ENCODE results near the gene MYH1. TPM values are rescaled to one million over a fixed set of nuclear protein-coding genes. Genes with fewer than 3 reads are reported as not detected.

Gene MYH1
- total and polyA plus RNA-seq, 9 of the 15 experiments (the other 6 are each of a cell fraction or from before 2014, with no cell fraction given) = not detected

- no peak overlapping the region for H3K4me2 ChIP-seq (ENCODE audit: insufficient read depth, low read length)
- in situ Hi-C loops (cut with MboI) = no loop called here
- CTCF ChIA-PET (ENCODE audit: low intra/inter-chr PET ratio) = no interaction called here
Measured at GRCh38 chr17:10471858-10472257, 46.5 kb downstream of the MYH1 start.

GRCh38 chr17:10469459-10469858 is 48.9 kb downstream of the MYH1 start, which contains the start of gene MYH4:
TSS of gene MYH4 (minus strand) at chr17:10469559. CDS start at chr17:10466745, 2,814 bp downstream.
- DNase-seq (ENCODE audit: extremely low read depth in 1 of 4, low spot score in 3 of 4) (no peak), ATAC-seq (no peak), FAIRE-seq (no peak)
- intact Hi-C loops (cut with micrococcal nuclease) (no loop called here), in situ Hi-C loops (cut with MboI) (no loop called here)
- ChIA-PET CTCF (ENCODE audit: low intra/inter-chr PET ratio) (no interaction called here), POLR2A (no interaction called here)
- no peaks in the 10 kb centered on the region for H3K79me2 ChIP-seq (ENCODE audit: control insufficient read depth, insufficient read depth, low read length)
- TF ChIP-seq MLX (CRISPR knock-in tag; conservative IDR thresholded peaks at IDR 0.05) (no peak), ADNP (tag; IDR thresholded peaks at IDR 0.05) (no peak), EP400 (IDR thresholded peaks at IDR 0.05) (no peak), HCFC1 (IDR thresholded peaks at IDR 0.05; ENCODE audit: low read depth, low read length) (no peak), ETS1 (conservative IDR thresholded peaks at IDR 0.05; ENCODE audit: control insufficient read depth, low read depth, low read length) (no peak), SIRT6 (IDR thresholded peaks at IDR 0.05; ENCODE audit: low read depth, low read length) (no peak), SMAD3 (CRISPR knock-in tag; conservative IDR thresholded peaks at IDR 0.05) (no peak), HDGF (IDR thresholded peaks at IDR 0.05) (no peak), HNRNPH1 (optimal IDR thresholded peaks at IDR 0.05; ENCODE audit: low read depth, low read length) (no peak), FIP1L1 (IDR thresholded peaks at IDR 0.05; ENCODE audit: low read depth, low read length, poor library complexity, severe bottlenecking) (no peak), ZKSCAN3 (CRISPR knock-in tag; IDR thresholded peaks at IDR 0.05) (no peak), PRPF4 (IDR thresholded peaks at IDR 0.05; ENCODE audit: insufficient read depth, low read depth, low read length, poor library complexity, severe bottlenecking) (no peak), NR1H2 (CRISPR knock-in tag; IDR thresholded peaks at IDR 0.05) (no peak), HNRNPUL1 (IDR thresholded peaks at IDR 0.05; ENCODE audit: low read length) (no peak), MTA2 (IDR thresholded peaks at IDR 0.05; ENCODE audit: low read depth) (no peak)
- no peaks in the 10 kb centered on the region for H3K9me1 ChIP-seq (ENCODE audit: control insufficient read depth, insufficient read depth, low read length)
- no peaks in the 10 kb centered on the region for H3K36me3 ChIP-seq (ENCODE audit: control insufficient read depth, insufficient read depth, low read length)
- H2AFZ ChIP-seq (ENCODE audit: low read depth, low read length) = no peak within 1 kb of the TSS
- no peak within 1 kb of the TSS for H3K4me3 ChIP-seq
- H3K4me1 ChIP-seq (replicated peaks in 1 of 2; ENCODE audit: control insufficient read depth in 2 of 2, insufficient read depth in 2 of 2, low read length in 2 of 2) = no peaks in the 10 kb centered on the region
- 0% methylated on average over 1 of the region's 1 CpG for WGBS (ENCODE audit: insufficient coverage, low coverage, missing lambda C conversion rate)
- H3K27ac ChIP-seq (ENCODE audit: extremely low read depth, low read depth, low read length) = no peak within 1 kb of the TSS
- H3K9me3 ChIP-seq (replicated peaks; ENCODE audit: control insufficient read depth, insufficient read depth, low read depth, low read length) = no peaks in the 10 kb centered on the region
- no peaks in the 10 kb centered on the region for H3K27me3 ChIP-seq (ENCODE audit: control insufficient read depth in 2 of 2, insufficient read depth in 2 of 2, low read length in 2 of 2)
- H3K4me2 ChIP-seq (ENCODE audit: insufficient read depth, low read length) = no peak within 1 kb of the TSS
- no peaks in the 10 kb centered on the region for H4K20me1 ChIP-seq (replicated peaks; ENCODE audit: control insufficient read depth, insufficient read depth, low read length)
- no peak within 1 kb of the TSS for H3K9ac ChIP-seq (ENCODE audit: insufficient read depth in 1 of 2, low read depth in 2 of 2, low read length in 2 of 2)
- BruUV-seq (replicated peaks) = no TSS peak

More at GRCh38 chr17:10471858-10472257, 46.5 kb downstream of the MYH1 start:
- WGBS (ENCODE audit: insufficient coverage, low coverage, missing lambda C conversion rate) = 7% methylated on average over 1 of the region's 1 CpG
- no peak overlapping the region for H3K4me3 ChIP-seq
- H4K20me1 ChIP-seq (replicated peaks; ENCODE audit: control insufficient read depth, insufficient read depth, low read length) = no peaks in the 10 kb centered on the region
- no peak for DNase-seq (ENCODE audit: extremely low read depth in 1 of 4, low spot score in 3 of 4)
- H3K9ac ChIP-seq (ENCODE audit: insufficient read depth in 1 of 2, low read depth in 2 of 2, low read length in 2 of 2) = no peak overlapping the region
- no TSS peak for BruUV-seq (replicated peaks)
- H3K27me3 ChIP-seq (ENCODE audit: control insufficient read depth in 2 of 2, insufficient read depth in 2 of 2, low read length in 2 of 2) = no peaks in the 10 kb centered on the region
- no peak overlapping the region for H2AFZ ChIP-seq (ENCODE audit: low read depth, low read length)
- H3K27ac ChIP-seq (ENCODE audit: extremely low read depth, low read depth, low read length) = no peak overlapping the region
- no peaks in the 10 kb centered on the region for H3K9me1 ChIP-seq (ENCODE audit: control insufficient read depth, insufficient read depth, low read length)
- H3K9me3 ChIP-seq (replicated peaks; ENCODE audit: control insufficient read depth, insufficient read depth, low read depth, low read length) = no peaks in the 10 kb centered on the region
- TF ChIP-seq CEBPG (CRISPR knock-in tag; IDR thresholded peaks at IDR 0.05) (no peak), CEBPG (tag; conservative IDR thresholded peaks at IDR 0.05 in 1 of 2, IDR thresholded peaks at IDR 0.05 in 1 of 2) (peak in 1 of 2 experiments; percentile 45; a peak in 1 of 4 replicates), SAFB (IDR thresholded peaks at IDR 0.05; ENCODE audit: borderline replicate concordance, low read depth, low read length) (no peak)
- ATAC-seq = no peak
- H3K4me1 ChIP-seq (replicated peaks in 1 of 2; ENCODE audit: control insufficient read depth in 2 of 2, insufficient read depth in 2 of 2, low read length in 2 of 2) = no peaks in the 10 kb centered on the region
- no peaks in the 10 kb centered on the region for H3K36me3 ChIP-seq (ENCODE audit: control insufficient read depth, insufficient read depth, low read length)
- intact Hi-C loops (cut with micrococcal nuclease) = no loop called here
- no peak for FAIRE-seq
- POLR2A ChIA-PET = no interaction called here
- no peaks in the 10 kb centered on the region for H3K79me2 ChIP-seq (ENCODE audit: control insufficient read depth, insufficient read depth, low read length)
